HepG2 (cell line): Measurements from ENCODE around the gene VEGFB. TPM values are rescaled to one million over a fixed set of nuclear protein-coding genes. Genes with fewer than 3 reads are reported as not detected.

Experiments
- ATAC-seq: fragments of 200-7000 bp; cut with Tn5 transposase; 3 replicates; pipeline ENCODE4 v1.9.1; 2020; ENCODE audit warnings: mild to moderate bottlenecking, moderate library complexity
- BruUV-seq: library from RNA; stranded (reverse); fragments of 400-500 nt; replicated peaks from 2 replicates; lab custom pipeline; 2021; lab: Mats Ljungman, UMichigan
- CTCF ChIA-PET: fragments of 300-600 bp; formaldehyde crosslinking; extraction: SDS; loops from one replicate; lab custom pipeline; 2021; ENCODE audit warnings: low total read pairs, inconsistent platforms, low intra/inter-chr PET ratio; lab: Yijun Ruan, JAX
- POLR2A ChIA-PET: fragments of 350-600 bp; sonication (Branson Sonifier 250); formaldehyde crosslinking; loops from one replicate; lab custom pipeline; 2020; ENCODE audit warnings: antibody characterized with exemption, inconsistent platforms; lab: Yijun Ruan, JAX
- DNase-seq: peaks from one replicate; pipeline ENCODE4 v3.0.0-alpha.2; 2015; ENCODE audit warnings: low spot score
- FAIRE-seq: peaks from 3 replicates; lab custom pipeline; 2011; peaks lifted over from hg19 to GRCh38; lab: Jason Lieb, UNC
- H2AFZ ChIP-seq: one replicate; pipeline ENCODE4 v1.6.1; 2011; ENCODE audit warnings: low read length, inconsistent platforms
- H3K27ac ChIP-seq: fragments of 300-600 bp; 3 replicates; pipeline ENCODE4 v1.8.0; 2011; ENCODE audit warnings: mixed run types, mild to moderate bottlenecking, mixed read lengths, low read length, inconsistent platforms; ENCODE audit not compliant: insufficient read depth; ENCODE audit errors: extremely low read length
- H3K27me3 ChIP-seq, 2 experiments: fragments of 200-600 bp in 1 of 2; 2 replicates in 1 of 2; 3 replicates in 1 of 2; pipeline versions ENCODE4 v1.6.0 to v1.8.0; 2011; ENCODE audit warnings: low read length in 2 of 2, mild to moderate bottlenecking in 2 of 2, moderate library complexity in 2 of 2, inconsistent platforms in 1 of 2; ENCODE audit not compliant: insufficient read depth in 2 of 2, control insufficient read depth in 1 of 2
- H3K36me3 ChIP-seq, 2 experiments: fragments of 200-600 bp in 1 of 2; replicated peaks in 1 of 2; 2 replicates in 1 of 2; 3 replicates in 1 of 2; pipeline versions ENCODE4 v1.5.1 to v1.8.0; 2011; ENCODE audit warnings: low read length in 2 of 2, inconsistent platforms in 1 of 2; ENCODE audit not compliant: insufficient read depth in 2 of 2, control insufficient read depth in 1 of 2
- H3K4me1 ChIP-seq: 2 replicates; pipeline ENCODE4 v1.5.1; 2012; ENCODE audit warnings: low read length, inconsistent platforms; ENCODE audit not compliant: insufficient read depth
- H3K4me2 ChIP-seq: 2 replicates; pipeline ENCODE4 v1.6.0; 2011; ENCODE audit warnings: low read depth, low read length, inconsistent platforms
- H3K4me3 ChIP-seq, 3 experiments: fragments of 200-600 bp in 1 of 3; sonication (generic), shearing (Covaris generic) in 1 of 3; replicated peaks in 1 of 3; 2 replicates each; pipeline ENCODE4 v1.5.1; 2011 to 2016; ENCODE audit warnings: low read length in 3 of 3, inconsistent platforms in 2 of 3, low read depth in 2 of 3, mild to moderate bottlenecking in 2 of 3, control low read depth in 1 of 3, mixed read lengths in 1 of 3; ENCODE audit not compliant: insufficient read depth in 1 of 3
- H3K79me2 ChIP-seq: one replicate; pipeline ENCODE4 v1.6.1; 2011; ENCODE audit warnings: low read length, inconsistent platforms; ENCODE audit not compliant: insufficient read depth
- H3K9ac ChIP-seq: 2 replicates; pipeline ENCODE4 v1.6.0; 2011; ENCODE audit warnings: mild to moderate bottlenecking, low read depth, low read length, inconsistent platforms; ENCODE audit not compliant: insufficient read depth
- H3K9me3 ChIP-seq: 2 replicates; pipeline ENCODE4 v1.5.1; 2012; ENCODE audit warnings: mild to moderate bottlenecking, low read length
- H4K20me1 ChIP-seq: 2 replicates; pipeline ENCODE4 v1.6.0; 2011; ENCODE audit warnings: inconsistent platforms, mild to moderate bottlenecking, low read length, moderate library complexity; ENCODE audit not compliant: insufficient read depth
- CBX1 ChIP-seq: IDR thresholded peaks from one replicate; pipeline ENCODE4 v1.6.1; 2016; ENCODE audit warnings: antibody characterized with exemption, low read depth
- GABPA ChIP-seq, 2 experiments: IDR thresholded peaks; 2 replicates each; pipeline ENCODE4 v1.6.1; 2011 to 2016; ENCODE audit warnings: low read depth in 2 of 2, low read length in 1 of 2, missing biosample characterization in 1 of 2, missing genetic modification characterization in 1 of 2
- HCFC1 ChIP-seq: fragments of 150-350 bp; IDR thresholded peaks from 2 replicates; pipeline ENCODE4 v1.6.1; 2014; ENCODE audit warnings: low read depth, low read length
- KDM2A ChIP-seq: sonication (generic); formaldehyde crosslinking; IDR thresholded peaks from 2 replicates; pipeline ENCODE4 v1.4.0; 2020; ENCODE audit warnings: low read depth, missing genetic modification reagents, borderline replicate concordance
- LCORL ChIP-seq, 2 experiments: fragments of 450-650 bp in 1 of 2; sonication (generic) in 1 of 2; formaldehyde crosslinking in 1 of 2; IDR thresholded peaks; 2 replicates each; pipeline versions ENCODE4 v1.5.0 to v1.6.1; 2017 to 2020; ENCODE audit warnings: antibody characterized with exemption in 1 of 2, missing genetic modification reagents in 1 of 2
- NCOA1 ChIP-seq: sonication (generic); formaldehyde crosslinking; IDR thresholded peaks from 2 replicates; pipeline ENCODE4 v1.9.0; 2021; ENCODE audit warnings: missing genetic modification reagents
- NFIB ChIP-seq: sonication (generic); formaldehyde crosslinking; IDR thresholded peaks from 2 replicates; pipeline ENCODE4 v1.9.0; 2021; ENCODE audit warnings: missing genetic modification reagents, mild to moderate bottlenecking, borderline replicate concordance
- RAD21 ChIP-seq: fragments of 450-650 bp; formaldehyde crosslinking; IDR thresholded peaks from 2 replicates; pipeline ENCODE4 v1.5.0; 2020; ENCODE audit warnings: mild to moderate bottlenecking
- SAP130 ChIP-seq: IDR thresholded peaks from 2 replicates; pipeline ENCODE4 v1.6.1; 2016; ENCODE audit warnings: low read depth
- SP5 ChIP-seq: IDR thresholded peaks from 2 replicates; pipeline ENCODE4 v1.6.1; 2016; ENCODE audit warnings: low read depth, borderline replicate concordance
- TCF12 ChIP-seq, 2 experiments: fragments of 450-650 bp in 1 of 2; sonication (generic) in 1 of 2; formaldehyde crosslinking in 1 of 2; IDR thresholded peaks; 2 replicates each; pipeline versions ENCODE4 v1.6.1 to v1.8.0; 2017 to 2022; ENCODE audit warnings: antibody characterized with exemption in 1 of 2, mild to moderate bottlenecking in 1 of 2, missing genetic modification reagents in 1 of 2, moderate library complexity in 1 of 2
- U2AF1 ChIP-seq: fragments of 200-400 bp; formaldehyde crosslinking; optimal IDR thresholded peaks from 2 replicates; pipeline ENCODE3; 2017; ENCODE audit warnings: mild to moderate bottlenecking, low read depth, low read length
- ZC3H13 ChIP-seq: sonication (generic); formaldehyde crosslinking; IDR thresholded peaks from 2 replicates; pipeline ENCODE4 v1.8.1; 2023; ENCODE audit warnings: mild to moderate bottlenecking, missing genetic modification reagents, moderate library complexity
- ZMYM2 ChIP-seq: sonication (generic); formaldehyde crosslinking; IDR thresholded peaks from 2 replicates; pipeline ENCODE4 v1.8.0; 2022; ENCODE audit warnings: mild to moderate bottlenecking, missing genetic modification reagents
- ZNF180 ChIP-seq: sonication (generic); formaldehyde crosslinking; IDR thresholded peaks from 2 replicates; pipeline ENCODE4 v1.4.0; 2020; ENCODE audit warnings: low read depth, missing genetic modification reagents, borderline replicate concordance
- ZNF205 ChIP-seq: IDR thresholded peaks from 2 replicates; pipeline ENCODE4 v1.6.1; 2018; ENCODE audit warnings: missing biosample characterization, missing genetic modification reagents
- ZNF354B ChIP-seq: sonication (generic); formaldehyde crosslinking; IDR thresholded peaks from 2 replicates; pipeline ENCODE4 v1.8.0; 2022; ENCODE audit warnings: mild to moderate bottlenecking, missing genetic modification reagents
- ZNF577 ChIP-seq: sonication (generic); formaldehyde crosslinking; IDR thresholded peaks from 2 replicates; pipeline ENCODE4 v1.4.0; 2020; ENCODE audit warnings: mild to moderate bottlenecking, low read depth, missing genetic modification reagents, borderline replicate concordance
- WGBS: methylation state at CpG from one replicate; pipeline ENCODE4 v1.1.6; 2017; ENCODE audit warnings: low lambda C conversion rate; 5-methylcytosine and 5-hydroxymethylcytosine counted together
- in situ Hi-C: cut with HindIII; loops from 2 replicates; pipeline ENCODE4 v1.10.0; 2017; ENCODE audit warnings: low pct_unique_long_range_greater_than_20kb; ENCODE audit not compliant: extremely low pct_ligation_motif_present
- intact Hi-C: fragments of 100-400 bp; cut with micrococcal nuclease; formaldehyde crosslinking; loops from one replicate; pipeline ENCODE4 v1.10.0; 2022; ENCODE audit not compliant: unreplicated experiment
- polyA plus RNA-seq, 8 experiments: library from polyadenylated mRNA; depleted of rRNA in 3 of 8; stranded (reverse) in 7 of 8; unstranded in 1 of 8; fragments of >200 nt; fragmentation: Illumina TruSeq in 4 of 8; extraction: Trizol in 4 of 8; gene quantifications; 2 replicates each; pipeline versions ENCODE4 v1.2.1 to v1.2.3, GENCODE V29; 2011 to 2016; ENCODE audit warnings: low read depth in 4 of 8, missing spikeins in 1 of 8, mixed read lengths in 1 of 8; ENCODE audit not compliant: insufficient read depth in 1 of 8
- total RNA-seq, 5 experiments: library from RNA; depleted of rRNA; stranded (reverse); fragments of >200 nt; fragmentation: Illumina TruSeq; extraction: Trizol; gene quantifications; 2 replicates each; pipeline ENCODE4 v1.2.3, GENCODE V29; 2016; ENCODE audit warnings: low read depth in 1 of 5
- TF ChIP-seq, protein P1 (sequence below): sonication (generic); formaldehyde crosslinking; IDR thresholded peaks from 2 replicates; pipeline ENCODE4 v1.8.0; 2022; ENCODE audit warnings: low read depth, missing genetic modification reagents
- TF ChIP-seq, protein P2 (sequence below): sonication (generic); formaldehyde crosslinking; IDR thresholded peaks from 2 replicates; pipeline ENCODE4 v1.5.0; 2020; ENCODE audit warnings: mild to moderate bottlenecking, missing genetic modification reagents, moderate library complexity
- TF ChIP-seq, protein P3 (sequence below): sonication (generic); formaldehyde crosslinking; IDR thresholded peaks from 2 replicates; pipeline ENCODE4 v1.5.0; 2020; ENCODE audit warnings: missing genetic modification reagents, mild to moderate bottlenecking, borderline replicate concordance

Gene VEGFB
- total and polyA plus RNA-seq, 2 of the 13 experiments (the other 11 are each of a cell fraction or from before 2014, with no cell fraction given) = 9.0 to 11.3 TPM

DNA sequence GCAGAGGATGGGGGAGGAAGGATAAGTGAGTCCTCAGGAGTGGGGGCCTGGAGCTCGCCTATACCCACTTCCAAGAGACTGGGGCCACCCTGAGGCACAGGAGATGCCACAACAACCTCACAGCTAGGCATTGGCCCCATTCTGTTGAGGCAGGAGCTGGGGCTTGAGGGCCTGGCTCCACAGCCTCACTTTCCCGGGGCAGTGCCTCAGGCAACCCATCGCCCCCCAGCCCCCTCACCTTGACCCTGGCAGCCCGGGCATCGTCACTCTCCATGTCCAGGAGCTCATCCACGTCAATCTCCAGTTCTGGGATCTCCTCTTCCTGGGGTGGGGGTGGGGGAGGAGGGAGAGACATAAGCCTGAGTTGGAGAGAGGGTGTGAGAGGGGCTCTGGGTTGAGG lies 10.6 kb downstream of the VEGFB start (continued):
- no peak; the same call in 1 of the 2 replicates for TF ChIP-seq SAP130
- TF ChIP-seq NCOA1 = no peak
- TF ChIP-seq ZMYM2 (CRISPR knock-in tag) = no peak

DNA sequence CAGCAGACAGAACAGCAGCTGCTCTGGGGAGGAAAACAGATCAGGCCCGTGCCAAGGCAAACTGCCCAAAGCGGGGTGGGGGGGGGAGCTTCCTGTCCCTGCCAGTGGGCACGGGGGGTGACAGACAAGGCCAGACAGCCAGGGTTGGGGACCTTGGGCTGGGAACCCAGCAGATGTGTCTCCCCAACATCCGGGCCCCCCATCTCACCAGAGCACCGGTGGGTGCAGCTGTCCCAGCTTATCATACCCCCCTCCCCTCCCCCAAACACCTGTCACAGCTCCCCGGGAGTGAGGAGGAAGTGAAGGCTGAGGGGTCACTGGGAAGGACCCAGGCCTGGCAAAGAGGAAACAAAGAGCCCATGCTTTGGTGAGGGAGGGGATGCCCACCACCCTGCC lies 11.0 kb downstream of the VEGFB start:
- Histone ChIP-seq H3K9me3 (no peaks in the 10 kb centered on the region), H3K27me3 (no peaks in the 10 kb centered on the region; a peak in 1 of 5 replicates), H3K27ac (peak overlapping the region; percentile 68), H3K9ac (peak overlapping the region; percentile 79), H3K36me3 (peaks cover 0 to 11% of the 10 kb centered on the region in 2 experiments; a peak in 2 of 5 replicates), H2AFZ (no peak overlapping the region), H4K20me1 (no peaks in the 10 kb centered on the region), H3K4me3 (peak overlapping the region; percentile 76 to 95 (median 79)), H3K4me1 (peaks cover 59% of the 10 kb centered on the region), H3K4me2 (peak overlapping the region; percentile 82), H3K79me2 (peaks cover 26% of the 10 kb centered on the region)
- ChIA-PET POLR2A (interaction anchor here (1.0 to 8.3 kb wide), 5 partner anchors 8 to 58 kb away, joined by 3 to 113 read pairs (median 18); partner anchors contain the start of genes NUDT22, TRPT1 and VEGFB), CTCF (no interaction called here)
- in situ Hi-C loops = no loop called here
- BruUV-seq = no TSS peak
- intact Hi-C loops = loop anchor here (5.0 kb wide), 1 partner anchor 57 kb away; the partner anchor contains the start of gene CATSPERZ
- 58% methylated on average over 3 of the region's 6 CpGs for WGBS
- FAIRE-seq (no peak), DNase-seq (no peak), ATAC-seq (no peak)
- TF ChIP-seq ZC3H13 (CRISPR knock-in tag) (0 out of 2 replicates have a peak, but pooled peaks have one; percentile 49), RAD21 (CRISPR knock-in tag) (no peak), CBX1 (no peak), GABPA (IDR thresholded peaks at IDR 0.05; ENCODE audit: low read depth, low read length) (no peak), GABPA (CRISPR knock-in tag; IDR thresholded peaks at IDR 0.05; ENCODE audit: low read depth) (no peak), ZNF205 (no peak), U2AF1 (no peak), LCORL (IDR thresholded peaks at IDR 0.05) (no peak), LCORL (CRISPR knock-in tag; IDR thresholded peaks at IDR 0.05) (no peak), NFIB (CRISPR knock-in tag) (no peak), TCF12 (IDR thresholded peaks at IDR 0.05) (no peak), TCF12 (CRISPR knock-in tag; IDR thresholded peaks at IDR 0.05) (no peak), ZNF354B (CRISPR knock-in tag) (no peak), ZNF180 (no peak), SP5 (CRISPR knock-in tag) (no peak), ZNF577 (CRISPR knock-in tag) (no peak), KDM2A (CRISPR knock-in tag) (peak; percentile 4; the same call in 1 of the 2 replicates), HCFC1 (no peak)
- TF ChIP-seq, protein P1, sequence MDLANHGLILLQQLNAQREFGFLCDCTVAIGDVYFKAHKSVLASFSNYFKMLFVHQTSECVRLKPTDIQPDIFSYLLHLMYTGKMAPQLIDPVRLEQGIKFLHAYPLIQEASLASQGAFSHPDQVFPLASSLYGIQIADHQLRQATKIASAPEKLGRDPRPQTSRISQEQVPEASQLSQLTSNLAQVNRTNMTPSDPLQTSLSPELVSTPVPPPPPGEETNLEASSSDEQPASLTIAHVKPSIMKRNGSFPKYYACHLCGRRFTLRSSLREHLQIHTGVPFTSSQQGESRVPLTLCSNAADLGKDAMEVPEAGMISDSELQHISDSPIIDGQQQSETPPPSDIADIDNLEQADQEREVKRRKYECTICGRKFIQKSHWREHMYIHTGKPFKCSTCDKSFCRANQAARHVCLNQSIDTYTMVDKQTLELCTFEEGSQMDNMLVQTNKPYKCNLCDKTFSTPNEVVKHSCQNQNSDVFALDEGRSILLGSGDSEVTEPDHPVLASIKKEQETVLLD (CRISPR knock-in tag) = 0 out of 2 replicates have a peak, but pooled peaks have one; percentile 23
- TF ChIP-seq, protein P2, sequence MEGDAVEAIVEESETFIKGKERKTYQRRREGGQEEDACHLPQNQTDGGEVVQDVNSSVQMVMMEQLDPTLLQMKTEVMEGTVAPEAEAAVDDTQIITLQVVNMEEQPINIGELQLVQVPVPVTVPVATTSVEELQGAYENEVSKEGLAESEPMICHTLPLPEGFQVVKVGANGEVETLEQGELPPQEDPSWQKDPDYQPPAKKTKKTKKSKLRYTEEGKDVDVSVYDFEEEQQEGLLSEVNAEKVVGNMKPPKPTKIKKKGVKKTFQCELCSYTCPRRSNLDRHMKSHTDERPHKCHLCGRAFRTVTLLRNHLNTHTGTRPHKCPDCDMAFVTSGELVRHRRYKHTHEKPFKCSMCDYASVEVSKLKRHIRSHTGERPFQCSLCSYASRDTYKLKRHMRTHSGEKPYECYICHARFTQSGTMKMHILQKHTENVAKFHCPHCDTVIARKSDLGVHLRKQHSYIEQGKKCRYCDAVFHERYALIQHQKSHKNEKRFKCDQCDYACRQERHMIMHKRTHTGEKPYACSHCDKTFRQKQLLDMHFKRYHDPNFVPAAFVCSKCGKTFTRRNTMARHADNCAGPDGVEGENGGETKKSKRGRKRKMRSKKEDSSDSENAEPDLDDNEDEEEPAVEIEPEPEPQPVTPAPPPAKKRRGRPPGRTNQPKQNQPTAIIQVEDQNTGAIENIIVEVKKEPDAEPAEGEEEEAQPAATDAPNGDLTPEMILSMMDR (CRISPR knock-in tag) = no peak
- TF ChIP-seq, protein P3, sequence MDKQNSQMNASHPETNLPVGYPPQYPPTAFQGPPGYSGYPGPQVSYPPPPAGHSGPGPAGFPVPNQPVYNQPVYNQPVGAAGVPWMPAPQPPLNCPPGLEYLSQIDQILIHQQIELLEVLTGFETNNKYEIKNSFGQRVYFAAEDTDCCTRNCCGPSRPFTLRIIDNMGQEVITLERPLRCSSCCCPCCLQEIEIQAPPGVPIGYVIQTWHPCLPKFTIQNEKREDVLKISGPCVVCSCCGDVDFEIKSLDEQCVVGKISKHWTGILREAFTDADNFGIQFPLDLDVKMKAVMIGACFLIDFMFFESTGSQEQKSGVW (CRISPR knock-in tag) = no peak
